GM12878 (cell line): ENCODE results near the gene ARPC1B. TPM values are rescaled to one million over a fixed set of nuclear protein-coding genes. Genes with fewer than 3 reads are reported as not detected.
"Not testable (repeated sequence)": the region's sequence is repeated elsewhere in the genome, so short reads cannot be mapped to it uniquely, and the experiment has no call there.

Source experiments
- ATAC-seq: fragments of 200-7000 bp; cut with Tn5 transposase; 3 replicates; pipeline ENCODE4 v1.9.1; 2020; ENCODE audit warnings: mild to moderate bottlenecking, moderate library complexity
- BruUV-seq: library from RNA; stranded (reverse); fragments of 400-500 nt; replicated peaks from 2 replicates; lab custom pipeline; 2021; lab: Mats Ljungman, UMichigan
- CTCF ChIA-PET: fragments of 300-600 bp; sonication (Branson Sonifier 250); formaldehyde crosslinking; extraction: SDS; loops from one replicate; lab custom pipeline; 2021; ENCODE audit warnings: inconsistent platforms; lab: Yijun Ruan, JAX
- POLR2A ChIA-PET: fragments of 350-600 bp; formaldehyde crosslinking; extraction: SDS; loops from one replicate; lab custom pipeline; 2021; ENCODE audit warnings: inconsistent platforms; lab: Charles Lee
- RAD21 ChIA-PET: fragments of 300-600 bp; sonication (Branson Sonifier 250); formaldehyde crosslinking; loops from one replicate; lab custom pipeline; 2023; ENCODE audit warnings: antibody characterized with exemption; ENCODE audit not compliant: unreplicated experiment; lab: Charles Lee
- SMC1A ChIA-PET: fragments of 300-600 bp; sonication (Branson Sonifier 250); formaldehyde crosslinking; loops from one replicate; lab custom pipeline; 2023; ENCODE audit not compliant: unreplicated experiment, uncharacterized antibody; lab: Charles Lee
- DNase-seq: peaks from one replicate; pipeline ENCODE4 v3.0.0-alpha.2; 2011; ENCODE audit warnings: low read depth, low spot score
- FAIRE-seq: peaks from 3 replicates; lab custom pipeline; 2011; peaks lifted over from hg19 to GRCh38; lab: Jason Lieb, UNC
- H2AFZ ChIP-seq: 2 replicates; pipeline ENCODE4 v1.6.0; 2011; ENCODE audit warnings: low read depth, low read length, control low read depth; ENCODE audit not compliant: control insufficient read depth
- H3K27ac ChIP-seq: 2 replicates; pipeline ENCODE4 v1.5.1; 2011; ENCODE audit warnings: control low read depth; ENCODE audit not compliant: control insufficient read depth, insufficient read depth
- H3K27me3 ChIP-seq, 2 experiments: replicated peaks in 1 of 2; 2 replicates each; pipeline versions ENCODE4 v1.6.0 to v1.6.1; 2011; ENCODE audit warnings: low read length in 1 of 2; ENCODE audit not compliant: control insufficient read depth in 2 of 2, insufficient read depth in 2 of 2
- H3K36me3 ChIP-seq, 2 experiments: 2 replicates each; pipeline ENCODE4 v1.5.1; 2011; ENCODE audit warnings: low read length in 1 of 2; ENCODE audit not compliant: control insufficient read depth in 2 of 2, insufficient read depth in 2 of 2
- H3K4me1 ChIP-seq: 2 replicates; pipeline ENCODE4 v1.6.1; 2011; ENCODE audit warnings: mild to moderate bottlenecking, low read length, moderate library complexity, mixed read lengths; ENCODE audit not compliant: control insufficient read depth, insufficient read depth
- H3K4me2 ChIP-seq: 2 replicates; pipeline ENCODE4 v1.6.0; 2011; ENCODE audit warnings: control low read depth; ENCODE audit not compliant: control insufficient read depth, insufficient read depth
- H3K4me3 ChIP-seq: fragments of 200-600 bp; sonication (generic); 2 replicates; pipeline ENCODE4 v1.5.1; 2016
- H3K79me2 ChIP-seq: 2 replicates; pipeline ENCODE4 v1.6.0; 2011; ENCODE audit warnings: low read length; ENCODE audit not compliant: control insufficient read depth, insufficient read depth
- H3K9ac ChIP-seq: 2 replicates; pipeline ENCODE4 v1.8.0; 2011; ENCODE audit warnings: low read length, control low read depth, mixed read lengths; ENCODE audit not compliant: control insufficient read depth, insufficient read depth
- H3K9me3 ChIP-seq: replicated peaks from 3 replicates; pipeline ENCODE4 v1.5.1; 2011; ENCODE audit warnings: mild to moderate bottlenecking, low read length; ENCODE audit not compliant: control insufficient read depth, insufficient read depth
- H4K20me1 ChIP-seq: 2 replicates; pipeline ENCODE4 v1.6.0; 2011; ENCODE audit not compliant: control insufficient read depth, insufficient read depth
- ASH2L ChIP-seq: fragments of 300-600, 200-600 bp; sonication (generic); IDR thresholded peaks from 2 replicates; pipeline ENCODE4 v1.6.1; 2017; ENCODE audit warnings: low read depth, mild to moderate bottlenecking, borderline replicate concordance
- HDGF ChIP-seq: fragments of 450-650 bp; IDR thresholded peaks from 2 replicates; pipeline ENCODE4 v1.6.1; 2016; ENCODE audit warnings: antibody characterized with exemption
- RELA ChIP-seq: fragments of 450-650 bp; IDR thresholded peaks from 2 replicates; pipeline ENCODE4 v1.8.0; 2014; ENCODE audit warnings: borderline replicate concordance; ENCODE audit not compliant: partially characterized antibody
- SPI1 ChIP-seq: IDR thresholded peaks from 2 replicates; pipeline ENCODE4 v1.6.1; 2011; ENCODE audit warnings: low read depth, mild to moderate bottlenecking, low read length, moderate library complexity, borderline replicate concordance; ENCODE audit not compliant: insufficient read depth
- TCF3 ChIP-seq: IDR thresholded peaks from 2 replicates; pipeline ENCODE4 v1.6.1; 2012; ENCODE audit warnings: low read depth, mild to moderate bottlenecking, low read length, borderline replicate concordance; ENCODE audit not compliant: insufficient read depth
- WGBS: methylation state at CpG from one replicate; pipeline ENCODE4 v1.1.6; 2016; ENCODE audit warnings: low lambda C conversion rate; ENCODE audit not compliant: insufficient replicate concordance, insufficient coverage; ENCODE audit errors: missing lambda C conversion rate; 5-methylcytosine and 5-hydroxymethylcytosine counted together
- in situ Hi-C: fragments of 300-500 bp; cut with MboI; formaldehyde crosslinking; loops from 9 replicates; pipeline ENCODE4 v1.14.3; 2018; ENCODE audit warnings: mixed read lengths
- intact Hi-C: fragments of 100-400 bp; cut with micrococcal nuclease; formaldehyde crosslinking; loops from one replicate; pipeline ENCODE4 v1.14.2; 2022; ENCODE audit not compliant: unreplicated experiment
- polyA plus RNA-seq, 11 experiments: library from polyadenylated mRNA; depleted of rRNA in 4 of 11; unstranded in 6 of 11; stranded (reverse) in 5 of 11; fragments of >200 nt; fragmentation: Nextera tagmentation in 4 of 11; fragmentation: Illumina TruSeq in 1 of 11; extraction: Ambion mirVana in 4 of 11; extraction: Trizol in 1 of 11; gene quantifications; 1 replicate in 1 of 11; 2 replicates in 10 of 11; pipeline versions ENCODE4 v1.2.1 to v1.2.3, GENCODE V29; 2011 to 2016; ENCODE audit warnings: inconsistent platforms in 2 of 11, missing spikeins in 2 of 11, low read depth in 1 of 11
- total RNA-seq, 4 experiments: library from RNA; depleted of rRNA in 3 of 4; stranded (reverse); fragments of >200 nt in 3 of 4; fragmentation: Illumina TruSeq in 1 of 4; extraction: Trizol in 1 of 4; gene quantifications; 2 replicates each; pipeline versions ENCODE4 v1.2.1 to v1.2.3, GENCODE V29; 2013 to 2021
- TF ChIP-seq, protein P1 (sequence below): fragments of 450-650 bp; conservative IDR thresholded peaks from 2 replicates; pipeline ENCODE4 v1.6.1; 2017; ENCODE audit warnings: mild to moderate bottlenecking, moderate library complexity

Gene ARPC1B
- total and polyA plus RNA-seq, 10 of the 15 experiments (the other 5 are each of a cell fraction or from before 2014, with no cell fraction given): 14.1 to 762 (median 387) TPM

DNA sequence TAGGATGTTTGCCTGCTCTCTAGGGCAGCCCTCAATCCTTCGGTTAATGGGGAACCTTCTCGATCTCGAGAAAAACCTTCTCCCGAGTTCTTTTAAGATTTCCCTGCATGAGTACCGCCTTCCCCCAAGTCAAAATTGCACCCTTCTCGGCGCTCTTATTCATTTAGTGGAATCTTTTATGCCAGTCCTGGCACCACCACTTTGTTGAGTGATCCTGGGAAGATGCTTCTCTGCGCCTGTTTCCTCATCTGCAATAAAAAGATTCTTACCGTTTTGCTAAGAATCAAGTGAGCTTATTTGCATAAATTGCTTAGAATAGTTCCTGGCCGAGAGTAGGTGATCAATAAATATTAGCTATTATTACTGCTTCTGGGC, 48.1 kb upstream of the ARPC1B start (continued):
- TF ChIP-seq, protein P1, sequence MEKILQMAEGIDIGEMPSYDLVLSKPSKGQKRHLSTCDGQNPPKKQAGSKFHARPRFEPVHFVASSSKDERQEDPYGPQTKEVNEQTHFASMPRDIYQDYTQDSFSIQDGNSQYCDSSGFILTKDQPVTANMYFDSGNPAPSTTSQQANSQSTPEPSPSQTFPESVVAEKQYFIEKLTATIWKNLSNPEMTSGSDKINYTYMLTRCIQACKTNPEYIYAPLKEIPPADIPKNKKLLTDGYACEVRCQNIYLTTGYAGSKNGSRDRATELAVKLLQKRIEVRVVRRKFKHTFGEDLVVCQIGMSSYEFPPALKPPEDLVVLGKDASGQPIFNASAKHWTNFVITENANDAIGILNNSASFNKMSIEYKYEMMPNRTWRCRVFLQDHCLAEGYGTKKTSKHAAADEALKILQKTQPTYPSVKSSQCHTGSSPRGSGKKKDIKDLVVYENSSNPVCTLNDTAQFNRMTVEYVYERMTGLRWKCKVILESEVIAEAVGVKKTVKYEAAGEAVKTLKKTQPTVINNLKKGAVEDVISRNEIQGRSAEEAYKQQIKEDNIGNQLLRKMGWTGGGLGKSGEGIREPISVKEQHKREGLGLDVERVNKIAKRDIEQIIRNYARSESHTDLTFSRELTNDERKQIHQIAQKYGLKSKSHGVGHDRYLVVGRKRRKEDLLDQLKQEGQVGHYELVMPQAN: no peak
- no peak for TF ChIP-seq TCF3
- TF ChIP-seq ASH2L: no peak
- no peak for TF ChIP-seq RELA

DNA sequence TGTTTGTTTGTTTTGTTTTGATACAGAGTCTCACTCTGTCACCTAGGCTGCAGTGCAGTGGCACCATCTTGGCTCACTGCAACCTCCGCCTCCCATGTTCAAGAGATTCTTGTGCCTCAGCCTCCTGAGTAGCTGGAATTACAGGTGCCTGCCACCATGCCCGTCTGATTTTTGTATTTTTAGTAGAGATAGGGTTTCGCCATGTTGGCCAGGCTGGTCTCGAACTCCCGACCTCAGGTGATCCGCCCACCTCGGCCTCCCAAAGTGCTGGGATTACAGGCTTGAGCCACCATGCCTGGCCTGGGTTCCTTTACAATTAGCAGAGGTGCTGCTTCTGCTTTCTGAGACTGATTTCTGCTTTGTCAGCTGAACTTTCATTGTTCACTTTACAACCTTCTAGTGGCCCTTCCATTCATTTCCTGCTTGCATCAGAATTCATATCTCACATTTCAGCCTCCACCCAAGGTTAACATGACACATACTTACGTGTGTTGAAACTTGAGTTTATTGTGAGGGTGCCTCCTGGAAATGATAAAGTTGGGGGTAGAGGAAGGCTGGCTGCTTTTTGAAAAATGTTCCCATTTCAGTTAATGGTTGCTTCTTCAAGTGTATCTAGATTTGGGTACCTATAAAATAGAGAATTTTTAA, 44.1 kb upstream of the ARPC1B start:
- Histone ChIP-seq H3K4me2 (peak overlapping the region; percentile 22; the same call in 1 of the 2 replicates), H3K4me3 (0 out of 2 replicates have a peak overlapping the region, but pooled peaks have one; percentile 29), H3K79me2 (peaks cover 62% of the 10 kb centered on the region)
- CTCF ChIA-PET: interaction anchor here (0.6 to 1.7 kb wide), 7 partner anchors 17 to 290 kb away, joined by 3 to 8 read pairs (median 4); no protein-coding TSS in a partner anchor
- in situ Hi-C loops, FAIRE-seq, H3K36me3 ChIP-seq, H4K20me1 ChIP-seq, POLR2A ChIA-PET, H3K4me1 ChIP-seq, DNase-seq, H3K27me3 ChIP-seq, H3K9ac ChIP-seq, intact Hi-C loops, H3K9me3 ChIP-seq, H2AFZ ChIP-seq, BruUV-seq, H3K27ac ChIP-seq, RAD21 ChIA-PET: not testable (repeated sequence)
- peak; percentile 43 for ATAC-seq
- SMC1A ChIA-PET: interaction anchor here (1.1 kb wide), 1 partner anchor 9 kb away, joined by 4 read pairs; no protein-coding TSS in a partner anchor
- TF ChIP-seq SPI1 (peak; percentile 18; the same call in 1 of the 2 replicates), HDGF (peak; percentile 57)
- WGBS: 98% methylated on average over 8 of the region's 8 CpGs
